HL-60 (cell line): ENCODE data around the gene SH3RF3.

Experiments used
- CTCF ChIP-seq: IDR thresholded peaks from one replicate; pipeline ENCODE4 v1.5.1; 2011; ENCODE audit warnings: low read length, control low read depth, inconsistent platforms; ENCODE audit not compliant: insufficient read depth
- GABPA ChIP-seq: IDR thresholded peaks from 2 replicates; pipeline ENCODE4 v1.6.1; 2012; ENCODE audit warnings: low read depth
- POLR2AphosphoS5 ChIP-seq: IDR thresholded peaks from 2 replicates; pipeline ENCODE4 v1.6.1; 2012; ENCODE audit warnings: low read depth
- REST ChIP-seq: IDR thresholded peaks from 2 replicates; pipeline ENCODE4 v1.6.1; 2012; ENCODE audit warnings: low read depth; ENCODE audit not compliant: insufficient replicate concordance
- SPI1 ChIP-seq: IDR thresholded peaks from 2 replicates; pipeline ENCODE4 v1.6.1; 2012; ENCODE audit warnings: low read depth, mild to moderate bottlenecking, borderline replicate concordance

- TF ChIP-seq CTCF (no peak), REST (no peak), GABPA (no peak), POLR2AphosphoS5 (no peak), SPI1 (no peak)
These were observed 208.2 kb downstream of the SH3RF3 start for GRCh38 chr2:109337221-109337620.
